Hematopoietic multipotent progenitor cell treated with erythropoietin and hydrocortisone succinate and interleukin-3 and kit ligand, for 8 days (in vitro differentiated cells): ENCODE data around the gene PORCN.

Experiments
- DNase-seq: peaks from one replicate; pipeline ENCODE4 v3.0.0-alpha.2; 2015

Gene PORCN

DNA sequence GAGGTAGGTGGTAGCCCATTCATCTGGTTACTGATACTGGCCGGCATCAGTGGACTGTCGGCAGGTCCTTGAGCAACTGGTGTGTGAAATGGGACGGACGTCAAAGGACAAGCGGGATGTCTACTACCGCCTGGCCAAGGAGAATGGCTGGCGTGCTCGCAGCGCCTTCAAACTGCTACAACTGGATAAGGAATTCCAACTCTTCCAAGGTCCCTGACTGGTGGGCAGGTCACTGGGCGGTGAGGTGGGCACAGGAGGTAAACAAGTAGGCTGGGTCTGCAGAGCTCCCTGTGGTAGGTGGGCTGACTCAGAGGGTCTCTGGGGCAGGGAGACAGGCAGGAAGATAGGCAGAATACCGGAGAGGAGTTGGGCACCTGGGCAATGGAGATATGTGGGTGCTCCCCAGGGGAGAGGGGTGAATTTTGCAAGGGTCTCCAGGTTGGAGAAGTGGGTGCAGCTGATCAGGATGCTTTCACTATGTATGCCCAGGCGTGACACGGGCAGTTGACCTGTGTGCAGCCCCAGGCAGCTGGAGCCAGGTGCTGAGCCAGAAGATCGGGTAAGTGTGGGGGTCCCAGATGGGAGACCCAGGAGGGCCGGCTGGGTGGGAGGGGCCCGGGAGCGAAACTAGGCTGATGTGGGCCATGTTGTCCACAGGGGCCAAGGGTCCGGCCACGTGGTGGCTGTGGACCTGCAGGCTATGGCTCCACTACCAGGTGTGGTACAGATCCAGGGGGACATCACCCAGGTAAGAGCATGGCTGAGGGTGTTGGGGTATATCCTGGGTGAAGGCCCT, 30.6 kb upstream of the PORCN start:
- no peak for DNase-seq

DNA sequence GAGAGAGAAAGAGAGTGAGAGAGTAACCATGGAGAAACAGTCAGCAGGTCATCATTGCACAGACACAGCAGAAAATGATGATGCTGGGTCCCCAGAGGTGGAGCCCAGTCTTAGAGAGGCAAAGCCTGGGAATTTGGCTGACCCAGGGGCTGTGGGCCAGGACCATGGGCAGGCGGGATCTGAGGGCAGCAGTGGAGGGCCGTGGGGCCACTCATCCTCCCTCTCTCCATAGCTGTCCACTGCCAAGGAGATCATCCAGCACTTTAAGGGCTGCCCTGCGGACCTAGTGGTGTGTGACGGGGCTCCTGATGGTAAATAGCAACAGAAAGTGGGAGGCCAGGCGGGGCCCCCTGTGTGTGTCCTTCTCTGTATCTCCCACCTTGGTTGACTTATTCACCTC, 30.0 kb upstream of the PORCN start:
- no peak for DNase-seq

DNA sequence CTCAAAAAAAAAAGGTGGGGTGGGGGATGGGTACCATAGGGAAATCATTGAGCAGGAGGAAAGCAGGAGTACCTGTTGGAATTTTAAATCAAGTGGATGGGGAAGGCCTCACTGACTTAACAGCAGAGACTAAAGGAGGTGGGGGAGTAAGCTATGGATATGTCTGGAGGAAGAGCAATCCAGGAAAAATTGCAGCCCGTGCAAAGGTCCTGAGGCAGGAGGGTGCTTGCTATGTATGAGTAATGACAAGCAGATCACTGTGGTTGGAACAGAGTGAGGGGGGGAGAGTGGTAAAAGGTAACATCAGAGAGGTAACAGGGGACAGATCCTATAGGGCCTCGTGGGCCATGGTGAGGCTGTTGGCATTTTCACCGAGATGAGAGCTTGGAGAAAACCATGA, 28.6 kb upstream of the PORCN start:
- no peak for DNase-seq

DNA sequence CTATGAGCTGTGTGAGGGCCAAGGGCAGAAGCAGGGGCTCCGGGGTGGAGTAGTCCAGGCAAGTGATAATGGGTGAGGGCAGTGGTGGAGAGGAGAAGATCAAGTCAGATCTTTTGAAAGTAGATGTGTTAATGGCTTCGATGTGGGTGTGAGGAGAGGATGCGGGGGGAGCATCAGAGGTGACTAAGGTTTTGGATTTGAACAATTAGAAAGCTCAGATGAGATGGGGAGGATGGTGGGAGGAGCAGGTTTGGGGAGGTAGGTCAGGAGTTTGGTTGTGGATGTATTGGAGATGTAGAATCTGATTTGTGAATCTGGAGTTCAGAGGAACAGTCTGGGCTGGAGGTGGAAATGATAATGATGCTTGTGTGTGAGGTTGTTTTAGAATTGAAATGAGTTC, 28.2 kb upstream of the PORCN start:
- no peak for DNase-seq

DNA sequence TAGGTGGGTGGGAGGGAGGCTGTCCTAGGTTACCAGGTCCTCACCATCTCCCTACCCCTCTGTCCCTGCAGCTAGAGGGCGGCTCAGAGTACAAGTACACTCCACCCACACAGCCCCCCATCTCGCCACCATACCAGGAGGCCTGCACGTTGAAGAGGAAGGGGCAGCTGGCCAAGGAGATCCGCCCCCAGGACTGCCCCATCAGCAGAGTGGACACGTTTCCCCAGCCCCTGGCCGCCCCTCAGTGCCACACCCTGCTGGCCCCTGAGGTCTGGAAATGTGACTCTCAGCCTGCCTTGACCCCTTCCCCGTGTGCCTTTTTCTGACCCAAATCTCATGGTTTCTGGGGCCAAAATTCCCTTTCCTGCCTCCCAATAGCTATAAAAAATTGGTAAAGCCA, 26.3 kb upstream of the PORCN start:
- no peak for DNase-seq

DNA sequence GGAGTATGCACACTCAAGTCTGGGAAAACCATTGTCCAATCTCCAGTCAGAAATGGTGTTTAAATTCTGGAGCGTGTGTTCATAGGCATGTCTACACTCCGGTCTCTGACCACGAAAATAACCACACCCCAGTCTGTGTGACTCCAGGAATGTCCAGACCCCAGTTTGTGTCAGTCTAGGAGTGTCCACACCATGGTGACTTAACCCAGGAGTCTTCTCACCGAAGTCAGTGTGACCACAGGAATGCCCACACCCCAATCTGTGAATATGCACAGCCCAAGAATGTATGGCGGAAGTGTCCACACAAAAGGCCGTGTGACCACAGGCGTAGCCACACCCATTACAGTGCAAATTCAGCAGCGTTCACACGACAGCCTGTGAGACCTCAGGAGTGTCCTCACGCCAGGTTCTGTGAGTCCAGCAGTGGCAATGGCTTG, 21.4 kb upstream of the PORCN start:
- peak; percentile 49 for DNase-seq

DNA sequence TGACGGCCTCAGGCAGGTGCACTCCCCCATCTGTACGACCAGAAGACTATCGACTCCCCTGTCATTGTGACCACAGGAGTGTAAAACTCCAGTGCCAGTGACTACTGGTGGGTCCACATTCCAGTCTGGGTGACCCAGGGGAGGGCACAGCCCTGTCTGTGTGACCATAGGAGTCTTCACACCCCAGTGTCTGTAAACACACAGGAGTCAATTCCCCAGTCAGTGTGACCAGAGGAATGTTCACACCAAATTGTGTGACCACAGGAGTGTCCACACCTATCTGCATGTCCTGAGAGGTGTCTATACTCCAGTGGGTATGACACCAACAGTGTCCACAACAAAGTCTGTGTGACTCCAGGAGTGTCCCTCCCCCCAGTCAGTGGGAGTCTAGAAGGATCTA, 20.8 kb upstream of the PORCN start:
- DNase-seq, result no peak

DNA sequence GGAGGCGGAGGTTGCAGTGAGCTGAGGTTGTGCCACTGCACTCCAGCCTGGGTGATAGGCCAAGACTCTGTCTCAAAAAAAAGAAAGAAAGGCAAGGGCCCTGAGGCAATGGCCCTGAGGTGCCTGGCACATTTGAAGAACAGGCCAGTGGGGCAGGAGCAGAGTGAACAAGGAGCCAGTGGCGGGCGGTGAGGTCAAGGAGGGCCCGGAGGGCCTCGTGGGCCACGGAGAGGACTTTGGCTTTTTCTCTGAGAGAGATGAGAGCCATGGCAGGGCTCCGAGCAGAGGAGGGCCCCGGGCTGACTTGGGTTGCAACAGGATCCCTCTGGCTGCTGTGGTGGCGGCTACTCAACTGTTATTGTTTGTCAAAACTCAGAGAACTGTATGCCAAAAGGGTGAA, 19.5 kb upstream of the PORCN start:
- no peak for DNase-seq

DNA sequence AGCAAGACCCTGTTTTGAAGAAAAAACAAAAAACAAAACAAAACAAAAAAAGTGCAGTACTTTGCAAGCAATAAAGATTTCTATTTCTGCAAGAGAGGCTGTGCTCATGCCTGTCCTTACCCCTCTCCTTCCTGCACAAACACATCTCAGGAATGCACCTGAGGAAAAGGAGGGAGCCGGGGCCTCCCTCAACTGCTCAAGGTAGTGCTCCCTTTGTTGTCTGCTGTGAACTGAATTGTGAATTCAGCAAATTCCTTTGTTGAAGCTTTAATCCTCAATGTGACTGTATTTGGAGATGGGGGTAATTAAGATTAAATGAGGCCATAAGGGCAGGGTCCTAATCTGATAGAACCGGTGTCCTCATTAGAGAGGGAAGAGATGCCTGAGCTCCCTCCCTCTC, 18.9 kb upstream of the PORCN start:
- DNase-seq, result no peak

DNA sequence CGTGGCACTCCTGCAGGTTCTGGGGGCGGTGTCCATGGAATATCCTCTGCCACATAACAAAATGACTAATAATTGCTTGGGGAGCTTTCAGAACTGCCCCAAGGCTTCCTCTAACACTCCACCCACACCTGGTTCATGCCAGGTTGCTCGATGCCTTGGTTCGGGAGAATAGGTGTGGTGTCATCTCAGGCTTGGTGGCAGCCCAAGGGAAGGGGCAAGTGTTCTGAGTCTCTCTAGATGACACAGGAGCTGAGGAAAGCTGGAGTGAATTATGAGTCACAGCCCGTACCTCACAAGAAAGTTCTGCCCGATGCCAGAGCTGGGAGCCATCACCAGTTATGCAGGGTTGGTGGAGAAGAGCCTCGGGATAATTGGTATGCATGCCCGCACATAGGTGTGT, 18.1 kb upstream of the PORCN start:
- DNase-seq, result no peak

DNA sequence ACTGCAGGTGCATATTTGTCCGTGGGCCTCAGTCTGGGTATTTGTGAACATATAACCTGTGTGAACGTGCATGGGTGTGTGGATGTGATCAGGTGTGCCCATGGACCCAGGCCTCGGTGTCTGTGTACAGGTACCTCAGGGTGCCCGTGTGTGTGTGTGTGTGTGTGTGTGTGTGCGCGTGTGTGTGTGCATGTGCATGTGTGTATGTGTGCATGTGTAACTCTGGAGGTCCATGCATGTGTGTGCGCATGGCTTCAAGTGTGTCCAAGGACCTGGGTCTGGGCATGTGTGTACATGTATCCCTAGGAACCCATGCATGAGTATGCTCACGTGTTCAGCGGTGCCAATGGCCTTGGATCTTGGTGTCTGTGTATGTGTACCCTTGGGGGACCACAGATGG, 17.0 kb upstream of the PORCN start:
- DNase-seq, result no peak

DNA sequence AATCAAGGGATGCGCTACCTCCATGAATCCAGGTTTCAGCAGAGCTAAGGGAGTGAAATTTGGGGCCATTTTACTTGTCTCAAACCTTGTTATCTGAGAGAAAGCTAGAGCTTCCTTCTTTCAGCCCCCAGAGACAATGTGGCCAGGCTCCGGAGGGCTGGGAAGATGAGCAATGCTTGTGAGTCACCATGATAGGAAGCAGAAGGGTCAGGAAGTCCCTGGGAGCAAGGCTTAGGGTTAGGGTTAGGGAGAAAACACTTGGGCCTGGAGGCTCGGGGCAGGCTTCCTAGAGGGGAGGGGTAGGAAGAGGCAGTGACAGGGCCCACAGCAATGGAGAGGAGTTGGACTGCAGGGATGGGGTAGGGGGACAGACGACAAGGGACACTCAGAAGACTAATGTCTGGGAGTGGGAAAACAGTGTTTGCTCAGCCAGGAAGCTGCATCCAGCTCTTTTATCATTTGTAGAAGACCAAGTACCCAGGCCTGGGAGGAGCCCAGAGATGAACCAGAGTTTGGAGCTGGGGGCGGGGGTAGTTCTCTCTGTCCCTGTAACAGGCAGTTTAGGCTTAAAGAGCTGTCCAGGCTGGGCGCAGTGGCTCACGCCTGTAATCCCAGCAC, 16.4 kb upstream of the PORCN start:
- DNase-seq, result no peak

DNA sequence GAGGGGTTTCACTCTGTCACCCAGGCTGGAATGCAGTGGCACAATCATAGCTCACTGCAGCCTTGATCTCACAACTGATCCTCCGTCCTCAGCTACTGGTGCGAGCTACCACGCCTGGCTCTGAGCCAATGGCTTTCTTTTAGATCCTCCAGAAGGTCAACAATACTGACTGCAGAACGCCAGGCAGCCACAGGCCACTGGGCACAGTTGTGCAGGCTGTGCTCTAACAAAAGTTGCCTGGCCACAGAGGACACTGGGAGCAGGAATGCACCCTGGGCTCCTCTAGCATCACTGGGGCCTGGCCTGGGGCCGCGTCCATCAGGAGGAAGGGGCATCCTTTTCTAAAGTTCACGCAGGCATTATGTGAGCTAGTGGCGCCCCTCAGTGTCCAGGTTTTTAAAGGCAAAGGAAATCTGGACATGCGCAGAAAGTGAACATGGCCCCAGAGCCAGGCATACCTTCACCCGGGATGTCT, 14.9 kb upstream of the PORCN start:
- DNase-seq, result peak; percentile 37

DNA sequence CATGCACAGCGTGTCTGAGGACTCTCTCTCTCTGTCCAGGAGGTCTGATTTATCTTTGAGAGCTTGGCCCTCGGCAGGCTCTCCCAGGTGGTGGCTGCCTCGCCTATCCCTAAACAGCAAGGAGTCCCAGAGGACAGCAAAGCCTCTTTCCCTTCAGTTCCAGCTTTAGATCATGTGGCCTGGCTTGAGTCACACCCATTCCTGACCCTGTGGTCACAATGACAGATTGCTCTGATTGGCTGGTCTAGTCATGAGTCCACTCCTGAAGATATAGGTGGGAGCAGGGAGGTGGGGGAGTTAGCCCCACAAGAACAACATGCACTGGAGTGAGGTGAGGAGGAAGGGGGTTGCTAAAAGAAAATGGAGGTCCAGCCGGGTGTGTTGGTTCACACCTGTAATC, 12.1 kb upstream of the PORCN start:
- no peak for DNase-seq

DNA sequence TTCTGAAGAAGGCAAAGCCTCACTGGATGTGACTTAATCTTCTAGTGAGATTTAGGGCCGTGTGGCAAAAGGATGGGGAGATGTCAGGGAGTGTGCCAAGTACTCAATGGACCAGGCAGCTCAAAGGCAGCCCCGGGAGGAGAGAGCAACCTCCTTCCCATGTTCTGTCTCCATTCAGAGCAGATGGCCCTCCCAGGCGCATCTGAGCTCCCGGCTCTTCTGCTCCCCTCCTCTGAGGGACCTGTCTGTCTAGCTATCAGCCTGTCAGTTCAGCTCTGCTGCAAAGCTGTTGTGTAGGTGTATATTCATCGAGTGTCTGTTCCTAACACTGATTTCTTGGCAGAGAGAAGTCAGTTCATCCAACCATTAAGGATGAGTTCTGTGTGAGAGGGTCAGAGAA, 10.9 kb upstream of the PORCN start:
- no peak for DNase-seq

DNA sequence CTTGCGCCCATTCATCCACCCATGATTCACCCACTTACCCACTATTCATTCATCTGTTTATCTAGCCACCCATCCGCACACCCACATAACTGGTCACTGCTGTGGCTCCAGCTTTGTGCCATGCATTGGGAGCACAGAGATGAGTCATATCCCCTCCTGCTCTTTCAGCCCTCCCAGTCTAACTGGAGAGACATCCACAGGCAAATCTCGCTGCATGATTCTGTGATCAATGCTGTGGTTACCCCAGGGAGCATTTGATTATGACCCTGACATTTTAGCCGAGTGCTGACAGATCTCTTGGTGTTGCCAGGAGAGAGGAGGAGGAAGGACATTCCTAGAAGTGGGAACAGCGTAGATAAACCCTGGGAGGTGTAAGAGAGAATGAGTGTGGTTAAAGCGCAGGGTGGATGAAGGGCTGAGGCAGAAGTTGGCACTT, 10.4 kb upstream of the PORCN start:
- peak; percentile 57 for DNase-seq

DNA sequence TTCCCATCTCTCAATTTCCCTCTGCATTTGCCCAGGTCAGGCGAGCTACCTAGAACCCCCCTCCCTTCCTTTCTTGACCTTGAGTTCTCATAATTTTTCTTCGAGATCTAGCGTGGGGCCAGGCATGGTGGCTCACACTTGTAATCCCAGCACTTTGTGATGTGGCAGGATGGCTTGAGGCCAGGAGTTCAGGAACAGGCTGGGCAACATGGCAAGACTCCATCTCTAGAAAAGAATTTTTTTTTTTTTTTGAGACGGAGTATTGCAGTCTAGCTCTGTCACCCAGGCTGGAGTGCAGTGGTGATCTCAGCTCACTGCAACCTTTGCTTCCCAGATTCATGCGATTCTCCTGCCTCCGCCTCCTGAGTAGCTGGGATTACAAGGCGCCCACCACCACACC, 4.5 kb upstream of the PORCN start:
- DNase-seq, result no peak

DNA sequence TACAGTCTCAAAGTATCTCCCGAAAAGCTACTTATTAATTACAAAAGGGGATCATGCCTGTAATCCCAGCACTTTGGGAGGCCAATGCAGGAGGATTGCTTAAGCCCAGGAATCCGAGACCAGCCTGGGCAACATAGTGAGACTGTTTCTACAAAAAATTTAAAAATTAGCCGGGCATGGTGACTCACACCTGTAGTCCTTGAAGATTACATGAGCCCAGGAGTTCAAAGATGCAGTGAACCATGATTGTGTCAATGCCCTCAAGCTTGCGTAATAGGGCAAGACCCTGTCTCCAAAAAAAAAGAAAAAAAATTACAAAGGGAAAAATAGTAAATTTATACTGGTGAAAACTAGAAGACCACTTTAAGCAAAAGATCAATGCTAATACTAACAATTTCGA, 3.3 kb upstream of the PORCN start:
- no peak for DNase-seq

DNA sequence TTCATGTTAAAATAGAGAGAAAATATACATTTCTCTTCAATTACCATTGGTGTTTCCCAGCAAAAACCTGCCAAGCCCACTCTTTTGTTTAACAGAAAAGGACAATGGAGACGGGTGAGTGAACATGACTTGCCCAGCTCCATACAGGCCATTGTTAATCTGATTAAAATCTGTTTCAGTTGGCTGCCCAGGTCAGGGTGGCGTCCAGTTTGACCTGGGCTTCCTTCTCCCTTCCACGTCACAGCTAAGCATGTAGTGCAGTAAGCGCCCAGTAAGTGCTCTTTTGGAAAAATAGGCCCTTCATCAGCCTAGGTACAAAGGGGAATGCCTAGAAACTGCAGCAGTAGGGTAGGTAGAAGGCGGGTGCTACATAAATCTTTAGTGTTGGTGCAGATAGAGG, 1.5 kb upstream of the PORCN start:
- DNase-seq, result no peak

DNA sequence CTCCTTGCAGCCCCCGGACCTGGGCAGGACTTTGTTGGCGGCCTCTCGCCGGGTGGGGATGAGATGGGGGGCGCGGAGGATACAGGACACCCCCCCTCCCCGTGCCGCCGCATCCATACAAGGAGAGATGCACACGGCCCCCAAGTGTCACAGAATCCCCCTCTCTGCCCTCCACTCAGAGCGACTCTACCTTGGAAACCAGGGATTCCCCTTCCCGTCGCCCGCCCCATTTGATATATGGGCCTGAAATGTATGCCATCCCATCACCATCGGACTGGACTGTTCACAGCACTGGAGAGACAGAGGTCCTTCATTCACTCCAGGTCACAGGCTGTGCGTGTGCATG, 426 bp downstream of the PORCN start:
- no peak for DNase-seq

DNA sequence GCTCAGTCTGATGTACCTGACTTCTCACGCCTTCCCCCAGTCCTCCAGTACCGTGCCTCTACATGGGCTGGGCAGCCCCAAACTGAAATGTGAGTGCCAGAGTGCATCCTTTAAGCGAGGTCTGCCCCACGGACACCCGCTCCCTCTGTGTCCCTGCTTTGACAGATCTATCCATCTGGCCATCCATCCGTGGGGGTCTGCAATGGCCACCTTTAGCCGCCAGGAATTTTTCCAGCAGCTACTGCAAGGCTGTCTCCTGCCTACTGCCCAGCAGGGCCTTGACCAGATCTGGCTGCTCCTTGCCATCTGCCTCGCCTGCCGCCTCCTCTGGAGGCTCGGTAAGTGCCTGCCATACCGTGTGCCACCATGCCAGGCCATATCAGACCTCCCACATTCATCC, 827 bp downstream of the PORCN start:
- DNase-seq, result no peak

DNA sequence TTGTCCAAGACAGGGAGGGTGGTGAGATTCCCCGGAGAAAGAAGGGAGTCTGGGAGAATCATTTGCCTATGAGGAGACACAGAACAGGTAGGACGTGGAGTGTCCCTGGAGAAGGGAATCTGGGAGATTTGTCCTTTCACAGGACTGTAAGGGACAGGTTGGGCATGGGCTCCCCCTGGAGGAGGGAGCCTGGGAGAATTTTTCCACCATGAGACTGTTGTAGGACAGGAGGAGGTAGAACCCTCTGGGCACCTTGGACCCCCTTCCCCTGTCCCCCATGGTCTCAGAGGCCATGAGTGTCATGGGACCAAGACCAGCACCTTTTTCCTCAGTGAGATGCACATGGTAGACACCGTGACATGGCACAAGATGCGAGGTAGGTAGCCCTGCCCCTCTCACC, 2.8 kb downstream of the PORCN start:
- DNase-seq, result peak; percentile 20

DNA sequence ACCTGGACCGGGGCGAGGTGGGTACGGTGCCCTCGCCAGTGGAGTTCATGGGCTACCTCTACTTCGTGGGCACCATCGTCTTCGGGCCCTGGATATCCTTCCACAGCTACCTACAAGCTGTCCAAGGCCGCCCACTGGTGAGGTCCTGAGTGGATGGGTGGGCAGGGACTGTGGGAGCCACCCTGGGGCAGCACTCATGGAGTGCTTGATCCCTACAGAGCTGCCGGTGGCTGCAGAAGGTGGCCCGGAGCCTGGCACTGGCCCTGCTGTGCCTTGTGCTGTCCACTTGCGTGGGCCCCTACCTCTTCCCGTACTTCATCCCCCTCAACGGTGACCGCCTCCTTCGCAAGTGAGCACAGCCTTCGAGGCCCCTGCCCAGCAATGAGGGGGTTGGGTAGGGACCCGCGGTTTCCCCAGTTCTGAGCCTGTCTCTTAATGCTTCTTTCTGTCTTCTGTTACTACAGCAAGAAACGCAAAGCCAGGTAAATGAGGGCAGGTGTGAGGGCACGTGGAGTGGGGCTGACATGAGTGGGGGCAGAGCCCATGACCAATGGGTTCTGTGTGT, 3.7 kb downstream of the PORCN start:
- DNase-seq, result no peak

DNA sequence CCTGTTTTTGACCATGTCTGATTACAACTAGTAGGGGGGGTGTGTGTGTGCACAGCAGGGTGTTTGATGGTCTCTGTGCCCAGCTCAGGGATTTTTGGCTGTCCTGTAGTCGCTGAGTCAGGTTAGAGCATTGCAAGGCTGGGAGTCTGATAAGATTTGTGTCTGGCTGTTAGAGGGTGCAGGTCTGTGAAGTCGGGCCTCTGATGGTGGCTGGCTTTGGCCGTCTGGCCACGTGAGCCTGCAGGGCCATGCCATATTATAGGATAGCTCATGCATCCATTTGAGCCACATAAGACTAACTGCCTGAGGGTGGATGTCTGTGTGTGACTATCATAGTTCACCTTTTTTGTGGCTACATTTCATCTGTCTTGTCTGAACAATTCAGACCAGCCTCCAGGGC, 4.9 kb downstream of the PORCN start:
- DNase-seq, result no peak
